HG03135 (cell line): ENCODE data around the gene CLDN34.

Experiments used
- ATAC-seq: cut with Tn5 transposase; IDR thresholded peaks from one replicate; pipeline ENCODE4 v1.9.1; 2021; ENCODE audit warnings: mild to moderate bottlenecking, moderate library complexity; ENCODE audit not compliant: unreplicated experiment

The CLDN34 gene

GRCh38 chrX:9966775-9967408, at the start of gene CLDN34:
TSS of gene CLDN34 (plus strand) at chrX:9967358. CDS start at chrX:9967358, 0 bp downstream.
- ATAC-seq = no peak

- no peak for ATAC-seq
Measured at GRCh38 chrX:9917861-9918260, 49.3 kb upstream of the CLDN34 start.

GRCh38 chrX:9919632-9920172, 47.5 kb upstream of the CLDN34 start:
- ATAC-seq = no peak

- ATAC-seq = no peak
Measured at GRCh38 chrX:9921407-9921806, 45.8 kb upstream of the CLDN34 start.

- no peak for ATAC-seq
Measured at GRCh38 chrX:9923357-9923756, 43.8 kb upstream of the CLDN34 start.

- no peak for ATAC-seq
Measured at GRCh38 chrX:9926002-9926401, 41.2 kb upstream of the CLDN34 start.

- ATAC-seq = no peak
Measured at GRCh38 chrX:9927698-9928482, 39.3 kb upstream of the CLDN34 start.

- ATAC-seq = no peak
Measured at GRCh38 chrX:9935436-9935835, 31.7 kb upstream of the CLDN34 start.

- no peak for ATAC-seq
Measured at GRCh38 chrX:9937761-9938160, 29.4 kb upstream of the CLDN34 start.

- no peak for ATAC-seq
Measured at GRCh38 chrX:9938516-9938915, 28.6 kb upstream of the CLDN34 start.

GRCh38 chrX:9940421-9940820, 26.7 kb upstream of the CLDN34 start:
- no peak for ATAC-seq

- ATAC-seq = peak; percentile 92
Measured at GRCh38 chrX:9942086-9942485, 25.1 kb upstream of the CLDN34 start.

- no peak for ATAC-seq
Measured at GRCh38 chrX:9943420-9943819, 23.7 kb upstream of the CLDN34 start.

- no peak for ATAC-seq
Measured at GRCh38 chrX:9947131-9947794, 19.9 kb upstream of the CLDN34 start.

- ATAC-seq = no peak
Measured at GRCh38 chrX:9948406-9948805, 18.8 kb upstream of the CLDN34 start.

- ATAC-seq = no peak
Measured at GRCh38 chrX:9952300-9952699, 14.9 kb upstream of the CLDN34 start.

GRCh38 chrX:9953396-9953795, 13.8 kb upstream of the CLDN34 start:
- ATAC-seq = no peak

- no peak for ATAC-seq
Measured at GRCh38 chrX:9955506-9955905, 11.7 kb upstream of the CLDN34 start.

GRCh38 chrX:9957743-9958142, 9.4 kb upstream of the CLDN34 start:
- ATAC-seq = no peak

- ATAC-seq = no peak
Measured at GRCh38 chrX:9958183-9958582, 9.0 kb upstream of the CLDN34 start.

- ATAC-seq = no peak
Measured at GRCh38 chrX:9961750-9962149, 5.4 kb upstream of the CLDN34 start.

GRCh38 chrX:9977635-9978034, 10.5 kb downstream of the CLDN34 start:
- ATAC-seq = no peak
